NCI-H2196 treated with DMSO at 0.1 percent for 48 hours (cell line): ENCODE data around the gene KLF9.
A peak's percentile ranks its signal among the peaks of the same experiment; 100 is the strongest.

Experiments used
- DNase-seq: peaks from one replicate; lab custom pipeline; 2025; ENCODE audit not compliant: unreplicated experiment; lab: John Stamatoyannopoulos, UW

Gene KLF9

GRCh38 chr9:70413799-70414775 is at the start of gene KLF9:
Gene KLF9 (minus strand): TSS chr9:70414657. CDS start chr9:70413363, 1,294 bp downstream.
- DNase-seq, result peak; percentile 71

GRCh38 chr9:70463877-70464276 is 49.4 kb upstream of the KLF9 start:
- DNase-seq, result no peak

GRCh38 chr9:70462300-70462699 is 47.8 kb upstream of the KLF9 start:
- no peak for DNase-seq

DNA sequence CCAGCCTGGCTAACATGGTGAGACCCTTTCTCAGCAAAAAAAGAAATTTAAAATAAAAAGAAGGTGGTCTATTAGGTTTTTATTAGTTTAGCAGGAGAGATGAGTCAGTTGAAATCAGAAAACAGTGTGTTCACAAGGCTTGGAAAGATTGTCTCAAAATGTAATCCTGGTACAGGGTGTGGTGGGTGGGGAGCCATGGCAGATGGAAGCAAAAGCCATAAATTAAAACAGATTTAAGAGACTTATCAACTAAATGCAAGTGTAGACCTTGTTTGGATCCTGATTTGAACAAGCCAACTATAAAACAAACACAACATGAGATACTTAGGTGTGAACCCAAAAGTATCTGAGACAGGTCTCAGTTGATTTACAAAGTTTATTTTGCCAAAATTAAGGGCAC is 42.8 kb upstream of the KLF9 start:
- DNase-seq, result no peak

DNA sequence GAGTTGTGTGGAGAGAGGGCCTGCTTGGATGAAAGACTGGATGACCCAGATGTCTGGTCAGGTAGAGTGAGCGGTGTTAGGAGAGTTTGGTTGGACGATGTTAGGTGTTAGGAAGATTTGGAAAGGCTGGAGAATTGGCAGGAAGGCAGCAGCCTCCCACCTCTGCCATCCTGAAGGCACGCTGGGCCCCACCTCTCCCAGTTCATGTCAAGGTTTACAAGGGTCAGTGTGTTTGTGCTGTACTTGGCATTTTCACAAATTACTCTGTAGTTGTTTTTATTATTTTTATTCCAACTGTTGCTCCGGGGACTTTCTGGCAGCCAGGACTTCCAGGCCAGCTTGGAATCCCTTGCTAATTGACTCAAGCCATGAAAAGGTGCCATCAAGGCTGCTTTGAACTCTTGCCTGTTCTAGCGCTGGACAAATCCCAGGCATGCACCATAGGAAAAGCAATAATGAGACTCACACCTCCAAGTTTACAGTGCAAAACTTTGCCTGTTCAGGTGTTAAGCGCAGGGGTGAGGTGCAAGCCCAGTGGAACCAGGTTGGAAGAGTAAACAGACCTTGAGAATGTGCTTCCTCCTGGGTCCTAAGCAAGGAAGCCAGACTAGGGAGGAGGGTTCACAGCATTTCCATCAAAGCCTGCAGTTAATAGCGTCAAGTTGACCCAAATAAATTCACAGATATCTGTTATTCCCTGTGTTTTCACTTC is 41.7 kb upstream of the KLF9 start:
- no peak for DNase-seq

DNA sequence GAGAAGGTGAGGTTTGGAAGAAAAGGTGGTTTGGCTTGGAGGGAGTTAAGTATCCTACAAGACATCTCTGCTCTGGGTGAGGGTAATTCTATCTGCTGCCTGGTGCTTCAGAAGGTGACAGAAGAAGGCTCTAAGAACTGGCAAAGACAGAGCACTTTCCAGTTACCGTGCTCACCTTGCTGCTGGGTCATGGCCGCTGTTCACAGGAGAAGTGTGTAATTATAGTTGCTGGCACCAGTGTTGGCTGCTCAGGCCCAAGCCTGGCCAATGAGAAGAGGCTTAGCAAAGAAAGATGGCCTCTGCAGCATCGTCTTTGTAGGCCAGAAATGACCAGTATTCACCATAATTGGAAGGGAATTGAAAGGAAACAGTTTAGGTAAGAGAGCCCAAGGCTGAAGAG is 37.9 kb upstream of the KLF9 start:
- no peak for DNase-seq

DNA sequence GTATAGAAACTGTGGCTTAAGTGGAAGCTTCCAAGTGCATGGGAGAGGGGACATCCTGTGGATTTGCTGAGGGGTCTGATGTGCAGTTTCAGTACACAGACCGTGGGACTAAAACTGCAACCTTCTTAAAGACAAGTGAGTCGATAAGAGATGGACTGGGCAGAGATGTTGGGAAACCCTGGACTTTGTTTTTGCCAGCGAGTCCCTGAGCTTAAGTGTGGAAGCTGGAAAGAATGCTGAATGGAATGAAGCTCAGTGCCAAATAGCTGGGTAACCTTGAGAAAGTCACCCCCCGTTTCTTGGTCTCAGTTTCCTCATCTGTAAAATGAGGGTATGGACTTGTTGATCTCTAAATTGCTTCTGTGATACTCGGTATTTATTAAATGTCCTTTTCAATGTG is 37.3 kb upstream of the KLF9 start:
- no peak for DNase-seq

DNA sequence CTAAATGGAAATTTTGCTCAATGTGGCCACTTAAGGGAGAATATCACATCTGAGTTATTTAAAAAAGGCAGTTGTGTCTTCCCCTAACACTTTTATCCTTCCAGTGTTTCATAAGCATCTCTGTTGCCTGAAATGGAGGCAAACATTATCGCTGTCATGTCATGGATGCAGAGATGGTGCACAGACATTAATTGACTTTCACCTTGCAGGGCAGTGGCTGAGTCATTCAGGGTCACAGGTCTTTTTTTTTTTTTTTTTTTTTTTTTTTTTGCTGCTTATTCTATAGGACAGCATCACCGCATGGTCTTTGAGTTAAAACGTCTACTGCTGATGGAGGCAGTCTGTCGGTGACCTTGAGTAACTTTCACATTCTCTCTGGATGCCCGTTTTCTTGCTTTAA is 36.3 kb upstream of the KLF9 start:
- no peak for DNase-seq

DNA sequence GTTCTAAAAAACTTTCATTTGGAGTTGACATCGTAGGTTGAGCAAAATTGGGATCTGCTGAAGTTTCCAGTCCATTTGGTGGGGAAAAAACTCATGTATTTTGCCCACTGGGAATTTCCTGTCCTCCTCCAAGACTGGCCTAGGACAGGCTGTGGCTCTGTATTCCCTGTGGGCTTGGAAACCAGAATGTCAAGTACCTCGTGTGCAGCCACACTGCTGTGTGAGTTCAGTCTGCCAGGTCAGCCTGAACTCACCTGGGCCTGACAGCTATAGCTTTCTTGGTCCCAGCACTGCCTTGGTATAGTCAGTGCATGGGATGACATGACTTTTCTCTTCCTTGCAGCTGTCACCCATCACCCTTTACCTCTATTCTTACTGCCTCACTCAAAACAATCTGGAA is 35.0 kb upstream of the KLF9 start:
- no peak for DNase-seq

DNA sequence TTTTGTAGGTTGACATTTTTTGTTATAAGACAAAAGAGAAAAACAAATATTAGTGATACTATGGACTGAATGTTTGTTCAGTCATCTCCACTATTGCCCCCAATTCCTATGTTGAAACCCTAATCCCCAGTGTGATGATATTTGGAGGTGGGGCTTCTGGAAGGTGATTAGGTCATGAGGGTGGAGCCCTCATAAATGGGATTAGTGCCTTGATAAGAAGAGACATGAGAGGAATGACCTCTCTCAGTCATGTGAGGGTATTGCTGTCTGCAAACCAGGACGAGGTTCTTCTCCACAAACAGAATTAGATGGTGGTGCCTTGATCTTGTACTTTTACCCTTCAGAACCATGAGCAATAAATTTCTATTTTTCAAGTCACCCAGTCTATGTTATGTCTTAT is 34.5 kb upstream of the KLF9 start:
- no peak for DNase-seq

- no peak for DNase-seq
Observed at GRCh38 chr9:70444904-70445303, 30.4 kb upstream of the KLF9 start.

DNA sequence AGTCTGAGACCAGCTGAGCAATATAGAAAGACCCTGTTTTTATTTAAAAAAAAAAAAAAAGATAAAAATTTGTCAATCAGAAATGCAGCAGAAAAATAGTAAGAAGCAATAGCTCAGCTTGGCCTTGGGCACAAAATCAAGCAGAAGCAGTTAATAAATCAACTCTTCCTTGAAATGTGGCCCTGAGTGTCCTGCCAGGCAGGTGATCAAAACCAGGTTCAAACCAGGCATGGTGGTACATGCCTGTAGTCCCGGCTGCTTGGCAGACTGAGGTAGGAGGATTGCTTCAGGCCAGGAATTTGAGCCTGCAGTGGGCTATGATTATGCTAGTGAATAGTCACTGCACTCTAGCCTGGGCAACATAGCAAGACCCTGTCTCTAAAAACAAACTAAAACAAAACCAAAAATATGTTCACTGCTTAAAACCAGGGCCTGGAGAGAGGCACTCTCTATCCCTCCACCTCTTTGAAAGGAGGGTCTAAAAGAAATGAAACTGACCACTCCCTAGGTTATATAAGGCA is 27.9 kb upstream of the KLF9 start:
- no peak for DNase-seq

- no peak for DNase-seq
Observed at GRCh38 chr9:70441622-70442021, 27.2 kb upstream of the KLF9 start.

- DNase-seq, result no peak
Observed at GRCh38 chr9:70439991-70440706, 25.7 kb upstream of the KLF9 start.

GRCh38 chr9:70438341-70438928 is 24.0 kb upstream of the KLF9 start:
- DNase-seq, result no peak

GRCh38 chr9:70435948-70436347 is 21.5 kb upstream of the KLF9 start:
- no peak for DNase-seq

DNA sequence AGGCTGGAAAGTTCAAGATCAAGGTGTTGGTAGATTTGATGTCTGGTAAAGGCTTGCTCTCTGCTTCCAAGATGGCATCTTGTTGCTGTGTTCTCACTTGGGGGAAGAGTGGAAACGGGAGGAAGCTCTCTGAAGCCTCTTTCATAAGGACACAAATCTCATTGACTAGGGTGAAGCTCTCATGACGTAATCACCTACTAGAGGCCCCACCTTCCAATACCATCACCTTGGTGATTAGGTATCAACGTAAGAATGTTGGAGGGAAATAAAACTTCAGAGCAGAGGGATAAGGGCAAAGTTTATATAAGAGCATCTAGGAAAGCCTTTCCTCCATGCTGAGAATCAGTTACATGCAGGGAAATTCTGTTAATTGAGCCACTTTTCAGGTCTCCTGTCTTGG is 15.4 kb upstream of the KLF9 start:
- no peak for DNase-seq

DNA sequence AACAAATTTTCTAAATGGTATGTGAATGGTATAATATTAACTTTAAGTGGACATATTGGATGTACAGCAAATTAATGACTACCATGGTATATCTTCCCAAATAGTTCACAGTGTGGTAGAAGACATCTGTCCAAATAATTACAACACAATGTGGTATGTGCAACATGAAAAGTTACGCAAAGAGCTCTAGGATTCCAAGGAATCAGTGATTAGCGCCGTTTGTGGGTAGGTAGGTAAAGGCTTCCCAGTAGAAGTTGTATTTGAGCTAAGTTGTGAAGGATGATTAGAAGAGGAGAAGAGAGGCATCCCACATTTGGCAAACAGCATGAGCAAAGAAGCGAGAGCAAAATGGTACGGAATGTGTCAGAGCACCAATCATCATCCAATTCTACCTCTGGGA is 14.3 kb upstream of the KLF9 start:
- no peak for DNase-seq

- DNase-seq, result no peak
Observed at GRCh38 chr9:70427161-70427945, 12.9 kb upstream of the KLF9 start.

DNA sequence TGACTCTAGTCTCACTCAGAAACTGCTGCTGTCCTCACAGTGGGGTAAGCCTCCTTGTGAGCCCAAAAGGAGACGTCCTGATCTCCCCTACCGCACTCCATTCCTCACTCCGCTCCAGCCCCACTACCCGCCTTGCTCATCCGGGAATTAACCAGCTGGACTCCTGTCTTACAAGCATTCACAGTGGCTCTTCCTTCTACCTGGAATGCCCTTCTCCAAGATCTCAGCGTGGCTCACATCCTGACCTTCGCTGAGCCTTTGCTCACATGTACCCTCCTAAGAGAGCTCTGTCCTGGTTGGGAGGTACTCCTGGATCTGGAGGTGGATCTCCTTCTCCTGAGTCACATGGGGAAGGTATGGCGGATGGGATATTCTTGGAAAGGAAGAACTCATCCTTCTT is 10.7 kb upstream of the KLF9 start:
- no peak for DNase-seq
